IMR-90 (cell line): ENCODE results near the gene MT1X.

Experiments
- CTCF ChIP-seq: conservative IDR thresholded peaks from 2 replicates; pipeline ENCODE4 v1.5.1; 2012; ENCODE audit warnings: mild to moderate bottlenecking, low read depth, low read length, improper control_type of control experiment
- MXI1 ChIP-seq: IDR thresholded peaks from 2 replicates; pipeline ENCODE4 v1.6.1; 2012; ENCODE audit warnings: low read depth, mild to moderate bottlenecking, low read length, moderate library complexity, borderline replicate concordance
- TF ChIP-seq, protein P1 (sequence below): fragments of 150-350 bp; IDR thresholded peaks from 2 replicates; pipeline ENCODE4 v1.6.1; 2017; ENCODE audit warnings: mild to moderate bottlenecking, antibody characterized with exemption, low read length, low read depth

DNA sequence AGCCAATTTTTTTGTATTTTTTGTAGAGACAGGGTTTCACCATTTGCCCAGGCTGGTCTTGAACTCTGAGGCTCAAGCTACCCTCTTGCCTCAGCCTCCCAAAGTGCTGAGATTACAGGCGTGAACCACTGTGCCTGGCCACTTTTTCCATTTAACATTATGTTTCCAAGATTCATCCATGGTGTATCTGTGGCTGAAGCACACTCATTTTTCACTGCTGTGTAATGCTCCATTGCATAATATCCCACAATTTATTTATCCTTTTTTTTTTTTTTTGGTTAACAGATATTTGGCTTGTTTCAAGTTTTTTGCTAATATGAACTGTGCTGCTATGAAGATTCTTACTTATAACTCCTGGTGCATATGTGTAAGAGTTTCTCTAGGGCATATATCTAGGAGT, 45.8 kb downstream of the MT1X start:
- TF ChIP-seq, protein P1, sequence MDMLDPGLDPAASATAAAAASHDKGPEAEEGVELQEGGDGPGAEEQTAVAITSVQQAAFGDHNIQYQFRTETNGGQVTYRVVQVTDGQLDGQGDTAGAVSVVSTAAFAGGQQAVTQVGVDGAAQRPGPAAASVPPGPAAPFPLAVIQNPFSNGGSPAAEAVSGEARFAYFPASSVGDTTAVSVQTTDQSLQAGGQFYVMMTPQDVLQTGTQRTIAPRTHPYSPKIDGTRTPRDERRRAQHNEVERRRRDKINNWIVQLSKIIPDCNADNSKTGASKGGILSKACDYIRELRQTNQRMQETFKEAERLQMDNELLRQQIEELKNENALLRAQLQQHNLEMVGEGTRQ = no peak
- TF ChIP-seq CTCF (no peak), MXI1 (no peak)
